ENCODE data around the gene UBAP1L. TPM values are rescaled to one million over a fixed set of nuclear protein-coding genes. Genes with fewer than 3 reads are reported as not detected.

The UBAP1L gene
- total and polyA plus RNA-seq, 8 donors: 2.7 to 12.4 (median 9.4) TPM

DNA sequence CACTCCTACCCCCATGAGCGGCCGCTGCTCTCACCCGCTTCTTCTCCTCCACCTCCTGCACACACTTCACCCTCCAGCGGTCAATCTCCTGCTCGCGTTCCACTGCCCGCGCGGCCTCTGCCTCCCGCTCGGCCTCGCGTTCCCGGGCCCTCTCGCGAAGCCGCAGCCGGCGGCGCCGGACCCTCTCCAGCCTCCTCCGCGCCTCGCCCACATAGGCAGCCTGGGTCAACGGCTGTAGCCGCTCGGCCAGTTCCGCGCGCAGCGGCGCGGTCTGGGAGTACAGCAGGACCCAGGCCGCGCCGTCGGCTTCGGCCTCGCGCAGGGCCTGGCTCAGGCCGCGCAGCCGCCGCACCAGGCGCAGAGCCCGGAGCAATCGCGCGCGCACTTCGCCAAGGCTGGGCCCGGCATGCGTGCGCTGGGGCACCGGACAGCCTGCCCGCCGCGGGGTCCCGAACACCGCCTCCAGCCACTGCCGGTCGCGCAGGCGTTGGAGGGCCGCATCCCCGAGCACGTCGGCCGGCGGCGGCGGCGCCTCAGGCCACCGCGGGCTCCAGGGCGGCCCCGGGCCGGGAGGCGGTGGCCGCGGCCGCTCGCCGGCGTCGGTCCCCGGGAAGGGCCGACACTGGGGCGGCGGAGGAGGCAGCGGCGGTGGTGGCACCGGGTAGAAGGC is 18.0 kb upstream of the UBAP1L start:
- DNase-seq: peak; percentile 19 to 91 (median 34)
- Histone ChIP-seq H3K9me3 (peaks cover 0 to 6% of the 10 kb centered on the region in 2 donors), H3K36me3 (peaks cover 0 to 19% of the 10 kb centered on the region in 2 donors), H3K27ac (peak overlapping the region; percentile 74 to 82), H3K4me3 (peak overlapping the region; percentile 77 to 80), H3K27me3 (no peaks in the 10 kb centered on the region), H3K4me1 (peaks cover 11 to 30% of the 10 kb centered on the region in 2 donors)
- peak; percentile 76 for ATAC-seq
- intact Hi-C loops (cut with DNase I): no loop called here
- no peak for TF ChIP-seq CTCF (IDR thresholded peaks at IDR 0.05)

DNA sequence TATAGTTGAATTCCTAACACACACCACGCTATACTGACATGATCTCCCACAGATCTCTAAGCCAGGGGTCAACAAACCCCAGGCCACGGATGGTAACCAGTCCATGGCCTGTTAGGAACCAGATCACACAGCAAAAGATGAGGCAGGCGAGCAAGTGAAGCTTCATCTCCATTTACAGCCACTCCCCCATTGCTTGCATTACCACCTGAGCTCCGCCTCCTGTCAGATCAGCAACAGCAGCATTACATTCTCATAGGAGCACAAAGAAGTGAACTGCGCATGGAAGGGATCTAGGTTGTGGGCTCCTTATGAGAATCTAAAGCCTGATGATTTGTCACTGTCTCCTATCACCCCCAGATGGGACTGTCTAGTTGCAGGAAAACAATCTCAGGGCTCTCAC is 15.9 kb upstream of the UBAP1L start:
- Histone ChIP-seq H3K27ac (no peak overlapping the region), H3K27me3 (no peaks in the 10 kb centered on the region), H3K4me3 (no peak overlapping the region), H3K36me3 (peaks cover 0 to 39% of the 10 kb centered on the region in 2 donors), H3K4me1 (peaks cover 11 to 30% of the 10 kb centered on the region in 2 donors), H3K9me3 (no peaks in the 10 kb centered on the region)
- no peak for TF ChIP-seq CTCF (IDR thresholded peaks at IDR 0.05)
- ATAC-seq (no peak), DNase-seq (no peak)
- intact Hi-C loops (cut with DNase I): no loop called here

DNA sequence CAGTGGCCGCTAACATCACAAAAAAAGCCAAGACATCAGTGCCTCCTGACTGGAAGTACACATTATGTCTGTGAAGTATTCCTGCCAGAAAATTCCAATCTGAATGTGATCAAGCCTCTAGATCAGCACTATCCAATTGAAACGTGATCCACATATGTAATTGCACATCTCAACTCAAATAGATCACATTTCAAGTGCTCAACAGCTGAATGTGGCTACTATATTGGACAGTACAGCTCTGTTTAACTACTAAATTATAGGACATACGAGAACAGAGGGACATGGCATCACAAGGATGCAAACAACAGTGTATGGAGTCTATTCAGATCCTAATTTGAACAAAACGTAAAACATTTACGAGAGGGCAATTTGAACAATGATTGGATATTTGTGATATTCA is 542 bp upstream of the UBAP1L start:
- intact Hi-C loops (cut with DNase I): no loop called here
- no peaks in the 10 kb centered on the region for H3K9me3 ChIP-seq
- peaks cover 0 to 87% of the 10 kb centered on the region in 2 donors for H3K36me3 ChIP-seq
- no peak overlapping the region for H3K4me3 ChIP-seq
- DNase-seq (no peak), ATAC-seq (no peak)
- TF ChIP-seq CTCF (IDR thresholded peaks at IDR 0.05): no peak
- H3K27ac ChIP-seq: no peak overlapping the region
- no peaks in the 10 kb centered on the region for H3K4me1 ChIP-seq
- no peaks in the 10 kb centered on the region for H3K27me3 ChIP-seq

- no peak overlapping the region for H3K27ac ChIP-seq
- peak in 1 of 4 donors; percentile 16 for DNase-seq
- no peak overlapping the region for H3K4me3 ChIP-seq
- no peaks in the 10 kb centered on the region for H3K9me3 ChIP-seq
- no peaks in the 10 kb centered on the region for H3K4me1 ChIP-seq
- no peaks in the 10 kb centered on the region for H3K27me3 ChIP-seq
- intact Hi-C loops (cut with DNase I): no loop called here
- peaks cover 0 to 49% of the 10 kb centered on the region in 2 donors for H3K36me3 ChIP-seq
- no peak for TF ChIP-seq CTCF (IDR thresholded peaks at IDR 0.05)
- no peak for ATAC-seq
Observed at GRCh38 chr15:65110676-65111292, 4.2 kb downstream of the UBAP1L start.

DNA sequence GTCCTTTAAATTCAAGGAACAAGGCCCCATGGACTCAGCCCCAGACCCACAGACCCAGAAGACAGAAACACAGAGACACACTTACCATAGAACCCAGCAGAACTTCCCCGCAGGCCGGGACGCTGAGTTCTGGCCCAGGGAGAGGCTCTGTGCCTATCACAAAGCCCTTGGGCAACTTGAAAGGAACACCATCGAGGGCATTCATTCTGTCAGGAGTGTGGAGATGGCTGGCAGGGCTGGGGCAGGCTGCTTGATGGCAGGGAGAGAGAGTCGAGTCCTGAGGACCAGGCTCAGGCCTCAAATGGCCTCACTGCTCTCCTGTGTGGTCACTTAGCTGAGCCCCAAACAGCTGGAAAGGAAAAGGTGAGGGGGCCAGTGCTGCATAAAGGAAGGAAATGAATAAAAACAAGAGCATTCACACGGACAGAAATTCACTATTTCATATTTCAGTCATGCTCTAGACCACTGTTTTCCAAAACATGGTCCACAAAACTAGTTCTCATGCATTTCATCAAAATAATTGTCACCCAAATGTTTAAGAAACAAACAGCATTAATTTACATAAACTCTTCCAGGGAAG is 8.9 kb downstream of the UBAP1L start:
- intact Hi-C loops (cut with DNase I): no loop called here
- peaks cover 0 to 38% of the 10 kb centered on the region in 2 donors for H3K36me3 ChIP-seq
- no peaks in the 10 kb centered on the region for H3K4me1 ChIP-seq
- H3K9me3 ChIP-seq: no peaks in the 10 kb centered on the region
- no peaks in the 10 kb centered on the region for H3K27me3 ChIP-seq
- DNase-seq (no peak), ATAC-seq (no peak)
- TF ChIP-seq CTCF (IDR thresholded peaks at IDR 0.05): no peak
- no peak overlapping the region for H3K27ac ChIP-seq
- no peak overlapping the region for H3K4me3 ChIP-seq

All from left lung (tissue), 10 donors.